HG03039 (cell line): ENCODE data around the gene MADCAM1.

Experiments
- ATAC-seq: cut with Tn5 transposase; IDR thresholded peaks from one replicate; pipeline ENCODE4 v1.9.1; 2021; ENCODE audit warnings: mild to moderate bottlenecking, moderate library complexity; ENCODE audit not compliant: unreplicated experiment

MADCAM1 gene

GRCh38 chr19:507286-508203 lies 11.3 kb downstream of the MADCAM1 start, which contains the start of gene TPGS1:
Gene TPGS1 (plus strand): TSS chr19:507497. CDS start chr19:507507, 10 bp downstream.
- peak; percentile 45 for ATAC-seq

GRCh38 chr19:508204-509150 lies 12.2 kb downstream of the MADCAM1 start:
- ATAC-seq: no peak

- no peak for ATAC-seq
Measured at GRCh38 chr19:510606-511100, 14.4 kb downstream of the MADCAM1 start.

- ATAC-seq: no peak
Measured at GRCh38 chr19:511101-511851, 15.0 kb downstream of the MADCAM1 start.

- ATAC-seq: no peak
Measured at GRCh38 chr19:512547-513365, 16.5 kb downstream of the MADCAM1 start.

GRCh38 chr19:513368-514165 lies 17.3 kb downstream of the MADCAM1 start:
- ATAC-seq: no peak

GRCh38 chr19:514166-514663 lies 17.9 kb downstream of the MADCAM1 start:
- no peak for ATAC-seq

GRCh38 chr19:517721-518597 lies 21.7 kb downstream of the MADCAM1 start:
- no peak for ATAC-seq

- no peak for ATAC-seq
Measured at GRCh38 chr19:518598-519231, 22.4 kb downstream of the MADCAM1 start.

- ATAC-seq: no peak
Measured at GRCh38 chr19:519449-519865, 23.2 kb downstream of the MADCAM1 start.

GRCh38 chr19:522726-523125 lies 26.4 kb downstream of the MADCAM1 start:
- ATAC-seq: no peak

- no peak for ATAC-seq
Measured at GRCh38 chr19:524062-524674, 27.9 kb downstream of the MADCAM1 start.

GRCh38 chr19:525029-525428 lies 28.7 kb downstream of the MADCAM1 start:
- ATAC-seq: no peak

- ATAC-seq: no peak
Measured at GRCh38 chr19:525857-526419, 29.7 kb downstream of the MADCAM1 start.

GRCh38 chr19:530134-531008 lies 34.1 kb downstream of the MADCAM1 start:
- no peak for ATAC-seq
